K562 (cell line): ENCODE measurements around the gene IRF8.

ENCODE experiments used
- CAMTA2 ChIP-seq: fragments of 250-450 bp; sonication (Bioruptor Pico); conservative IDR thresholded peaks from 2 replicates; pipeline ENCODE4 v1.5.1; 2022
- NRF1 ChIP-seq, 2 experiments: fragments of 450-650 bp; IDR thresholded peaks in 1 of 2; conservative IDR thresholded peaks in 1 of 2; 2 replicates each; pipeline ENCODE4 v1.6.1; 2014; ENCODE audit warnings: mild to moderate bottlenecking in 2 of 2
- YY1 ChIP-seq, 3 experiments: IDR thresholded peaks; 2 replicates each; pipeline ENCODE4 v1.6.1; 2011; ENCODE audit warnings: low read length in 2 of 3, mild to moderate bottlenecking in 2 of 3, moderate library complexity in 2 of 3, borderline replicate concordance in 1 of 3, control low read depth in 1 of 3, low read depth in 1 of 3; ENCODE audit not compliant: insufficient read depth in 3 of 3, insufficient replicate concordance in 2 of 3, control insufficient read depth in 1 of 3, insufficient read length in 1 of 3; ENCODE audit errors: extremely low read depth in 1 of 3
- ZKSCAN1 ChIP-seq: fragments of 150-350 bp; IDR thresholded peaks from 2 replicates; pipeline ENCODE4 v1.6.1; 2016; ENCODE audit warnings: low read depth, low read length
- TF ChIP-seq, protein P1 (sequence below), 3 experiments: IDR thresholded peaks in 2 of 3; conservative IDR thresholded peaks in 1 of 3; 2 replicates each; pipeline ENCODE4 v1.5.1; 2011 to 2012; ENCODE audit warnings: low read length in 3 of 3, mild to moderate bottlenecking in 3 of 3, control low read depth in 2 of 3, improper control_type of control experiment in 1 of 3, inconsistent platforms in 1 of 3, low read depth in 1 of 3, mixed read lengths in 1 of 3, moderate library complexity in 1 of 3; ENCODE audit not compliant: insufficient read depth in 2 of 3

DNA sequence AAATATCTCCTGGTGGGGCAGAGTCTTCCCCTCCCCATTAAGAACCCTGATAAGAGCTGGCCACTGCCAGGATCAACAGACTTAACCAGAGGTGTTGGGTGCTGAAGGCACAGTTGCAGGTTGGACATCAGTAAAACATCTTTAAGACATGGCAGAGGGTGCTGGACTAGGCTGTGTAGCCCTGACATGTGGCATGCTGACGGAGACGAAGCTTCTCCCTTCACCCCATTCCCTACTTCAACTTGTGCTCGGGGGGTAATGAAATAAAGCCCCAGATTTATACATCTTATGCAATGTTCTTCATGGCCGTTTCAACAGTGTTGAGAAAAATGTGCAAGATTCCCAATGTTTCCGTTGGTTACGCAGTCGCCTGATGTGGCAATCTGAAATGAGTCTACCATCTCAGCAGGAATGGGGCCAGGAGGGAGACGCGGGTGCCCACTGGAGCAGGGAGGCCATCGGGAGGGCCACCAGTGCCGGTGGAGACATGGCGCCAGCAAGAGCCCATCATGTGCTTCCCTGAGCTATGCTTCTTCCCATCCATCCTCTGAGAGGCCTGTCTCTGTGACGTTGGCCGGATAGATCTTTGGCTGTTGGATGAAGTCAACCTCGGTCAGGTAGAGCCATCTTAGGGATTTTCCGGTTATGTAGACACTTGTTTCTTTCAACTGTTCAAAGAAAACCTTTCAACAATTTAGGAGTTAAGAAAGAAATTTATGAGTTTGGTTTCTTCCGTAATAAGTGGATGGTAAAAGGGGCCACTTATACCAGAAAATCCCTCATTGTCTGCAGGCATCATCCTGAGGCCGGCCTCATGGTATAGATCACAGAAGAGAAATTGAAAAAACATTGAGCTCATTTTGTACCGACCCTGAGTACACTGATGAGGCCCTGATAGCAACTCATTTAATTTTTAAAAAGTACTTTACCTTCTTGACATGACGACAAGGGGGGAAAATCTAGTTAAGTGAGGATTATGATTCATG is 6.4 kb downstream of the IRF8 start:
- TF ChIP-seq, protein P1, sequence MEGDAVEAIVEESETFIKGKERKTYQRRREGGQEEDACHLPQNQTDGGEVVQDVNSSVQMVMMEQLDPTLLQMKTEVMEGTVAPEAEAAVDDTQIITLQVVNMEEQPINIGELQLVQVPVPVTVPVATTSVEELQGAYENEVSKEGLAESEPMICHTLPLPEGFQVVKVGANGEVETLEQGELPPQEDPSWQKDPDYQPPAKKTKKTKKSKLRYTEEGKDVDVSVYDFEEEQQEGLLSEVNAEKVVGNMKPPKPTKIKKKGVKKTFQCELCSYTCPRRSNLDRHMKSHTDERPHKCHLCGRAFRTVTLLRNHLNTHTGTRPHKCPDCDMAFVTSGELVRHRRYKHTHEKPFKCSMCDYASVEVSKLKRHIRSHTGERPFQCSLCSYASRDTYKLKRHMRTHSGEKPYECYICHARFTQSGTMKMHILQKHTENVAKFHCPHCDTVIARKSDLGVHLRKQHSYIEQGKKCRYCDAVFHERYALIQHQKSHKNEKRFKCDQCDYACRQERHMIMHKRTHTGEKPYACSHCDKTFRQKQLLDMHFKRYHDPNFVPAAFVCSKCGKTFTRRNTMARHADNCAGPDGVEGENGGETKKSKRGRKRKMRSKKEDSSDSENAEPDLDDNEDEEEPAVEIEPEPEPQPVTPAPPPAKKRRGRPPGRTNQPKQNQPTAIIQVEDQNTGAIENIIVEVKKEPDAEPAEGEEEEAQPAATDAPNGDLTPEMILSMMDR (IDR thresholded peaks at IDR 0.05 in 2 of 3, conservative IDR thresholded peaks at IDR 0.05 in 1 of 3; ENCODE audit: insufficient read depth in 2 of 3, low read depth in 1 of 3, low read length in 3 of 3): no peak
- TF ChIP-seq CAMTA2 (CRISPR knock-in tag): no peak
- TF ChIP-seq ZKSCAN1: no peak
- TF ChIP-seq YY1 (IDR thresholded peaks at IDR 0.05; ENCODE audit: borderline replicate concordance in 1 of 3, control insufficient read depth in 1 of 3, extremely low read depth in 1 of 3, insufficient read depth in 3 of 3, insufficient read length in 1 of 3, insufficient replicate concordance in 2 of 3, low read depth in 1 of 3, low read length in 2 of 3): no peak
- TF ChIP-seq NRF1 (conservative IDR thresholded peaks at IDR 0.05 in 1 of 2, IDR thresholded peaks at IDR 0.05 in 1 of 2): no peak
